Mononuclear cell (primary cell): Measurements from ENCODE around the gene CD200. TPM values are rescaled to one million over a fixed set of nuclear protein-coding genes. Genes with fewer than 3 reads are reported as not detected.
"Not testable (repeated sequence)": the region's sequence is repeated elsewhere in the genome, so short reads cannot be mapped to it uniquely, and the experiment has no call there.

ENCODE experiments used
- H3K27me3 ChIP-seq: 2 replicates; pipeline ENCODE4 v1.6.0; 2011; ENCODE audit warnings: low read length, control low read depth; ENCODE audit not compliant: insufficient read depth
- H3K4me1 ChIP-seq: 2 replicates; pipeline ENCODE4 v1.5.1; 2011; ENCODE audit warnings: mild to moderate bottlenecking, low read length, control low read depth; ENCODE audit not compliant: insufficient read depth
- H3K4me3 ChIP-seq: 2 replicates; pipeline ENCODE4 v1.5.1; 2011; ENCODE audit warnings: mild to moderate bottlenecking, low read length, moderate library complexity
- H3K9me3 ChIP-seq: 2 replicates; pipeline ENCODE4 v1.5.1; 2011; ENCODE audit warnings: low read depth, mild to moderate bottlenecking, control low read depth, low read length
- total RNA-seq: library from RNA; depleted of rRNA; stranded (reverse); fragments of >200 nt; gene quantifications from one replicate; pipeline ENCODE4 v1.2.3, GENCODE V29; 2012

CD200 gene
- total RNA-seq, 1 donor: 6.9 TPM

DNA sequence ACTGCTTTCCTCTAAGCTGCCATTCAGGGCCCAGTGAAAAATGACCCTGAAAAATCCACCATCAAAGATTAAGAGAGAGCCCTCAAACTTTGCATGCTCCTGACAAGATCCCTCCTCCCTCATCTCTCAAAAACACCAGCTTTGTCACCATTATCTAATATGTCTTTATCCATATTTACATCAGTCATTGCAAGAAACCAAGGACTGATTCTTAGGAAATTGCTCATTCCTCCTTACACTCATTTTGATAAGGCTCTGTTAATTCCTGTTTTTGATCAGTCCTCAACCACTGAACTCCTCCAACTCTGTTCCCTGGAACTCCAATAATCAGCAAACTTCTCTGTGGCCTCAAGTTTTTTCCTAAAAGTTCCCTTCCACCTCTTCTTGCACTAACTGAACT lies 51.8 kb downstream of the CD200 start:
- no peak overlapping the region for H3K4me3 ChIP-seq
- no peaks in the 10 kb centered on the region for H3K27me3 ChIP-seq
- peaks cover 27% of the 10 kb centered on the region for H3K4me1 ChIP-seq
- no peaks in the 10 kb centered on the region for H3K9me3 ChIP-seq

DNA sequence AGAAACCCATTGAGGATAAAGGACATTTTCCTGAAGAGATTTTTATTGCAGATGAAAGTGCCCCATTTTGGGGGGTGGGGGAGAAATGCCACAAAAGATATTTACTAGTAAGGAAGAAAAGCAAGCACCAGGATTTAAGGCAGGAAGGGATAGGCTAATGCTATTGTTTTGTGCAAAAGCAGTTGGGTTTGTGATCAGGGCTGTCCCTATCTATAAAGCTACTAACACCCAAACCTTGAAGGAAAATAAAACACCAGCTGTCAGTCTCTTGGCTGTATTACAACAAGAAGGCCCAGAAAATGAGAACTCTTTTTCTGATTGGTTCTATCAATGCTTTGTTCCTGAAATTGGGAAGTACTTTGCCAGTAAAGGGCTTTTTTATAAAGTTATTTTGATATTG lies 56.0 kb downstream of the CD200 start:
- Histone ChIP-seq H3K9me3 (no peaks in the 10 kb centered on the region), H3K27me3 (no peaks in the 10 kb centered on the region), H3K4me3 (no peak overlapping the region), H3K4me1 (peaks cover 19% of the 10 kb centered on the region)

- peaks cover 25% of the 10 kb centered on the region for H3K4me1 ChIP-seq
- no peak overlapping the region for H3K4me3 ChIP-seq
- H3K27me3 ChIP-seq: no peaks in the 10 kb centered on the region
- no peaks in the 10 kb centered on the region for H3K9me3 ChIP-seq
Measured at GRCh38 chr3:112389961-112390360, 57.0 kb downstream of the CD200 start.

GRCh38 chr3:112390783-112391641 lies 58.1 kb downstream of the CD200 start:
- H3K9me3 ChIP-seq: no peaks in the 10 kb centered on the region
- H3K4me3 ChIP-seq: no peak overlapping the region
- peaks cover 27% of the 10 kb centered on the region for H3K4me1 ChIP-seq
- H3K27me3 ChIP-seq: no peaks in the 10 kb centered on the region

DNA sequence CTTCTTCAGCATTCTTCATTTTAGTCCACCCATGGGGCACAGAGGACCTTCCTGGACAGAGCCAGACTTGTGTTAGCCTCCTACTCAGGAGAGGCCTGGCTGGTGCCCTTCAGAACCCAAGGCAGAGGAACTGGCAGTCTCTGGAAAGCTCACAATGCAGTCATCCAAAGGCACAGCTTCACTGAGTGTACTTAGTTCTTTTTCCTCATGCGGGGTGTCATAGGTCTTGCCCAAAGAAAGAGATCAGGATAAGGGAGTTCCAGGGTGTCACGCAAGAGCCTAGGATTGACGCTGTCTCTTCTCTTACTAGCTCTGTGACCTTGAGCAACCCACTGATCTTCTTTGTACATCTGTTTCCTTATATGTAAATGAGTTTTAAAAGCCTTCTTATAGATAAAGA lies 58.7 kb downstream of the CD200 start:
- H3K27me3 ChIP-seq: no peaks in the 10 kb centered on the region
- peaks cover 27% of the 10 kb centered on the region for H3K4me1 ChIP-seq
- no peaks in the 10 kb centered on the region for H3K9me3 ChIP-seq
- no peak overlapping the region for H3K4me3 ChIP-seq

- Histone ChIP-seq H3K4me3 (no peak overlapping the region), H3K9me3 (no peaks in the 10 kb centered on the region), H3K4me1 (peaks cover 27% of the 10 kb centered on the region), H3K27me3 (no peaks in the 10 kb centered on the region)
Measured at GRCh38 chr3:112392393-112393359, 59.7 kb downstream of the CD200 start.

DNA sequence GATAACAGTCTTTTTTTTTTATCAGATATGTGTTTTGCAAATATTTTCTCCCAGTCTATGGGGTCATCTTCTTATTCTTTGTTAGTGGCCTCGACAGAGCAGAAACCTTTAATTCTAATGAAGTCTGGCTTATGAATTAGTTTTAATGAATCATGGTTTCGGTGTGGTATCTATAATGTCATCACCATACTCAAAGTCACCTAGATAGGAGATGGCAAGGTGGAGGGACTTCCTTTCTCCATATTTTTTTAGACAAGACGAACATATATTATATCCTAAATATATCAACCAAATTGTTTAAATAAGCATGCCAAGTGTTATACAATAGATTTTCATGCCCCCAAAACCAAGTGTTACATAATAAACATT lies 60.4 kb downstream of the CD200 start:
- H3K4me1 ChIP-seq: peaks cover 27% of the 10 kb centered on the region
- H3K27me3 ChIP-seq: no peaks in the 10 kb centered on the region
- no peaks in the 10 kb centered on the region for H3K9me3 ChIP-seq
- H3K4me3 ChIP-seq: no peak overlapping the region

- Histone ChIP-seq H3K4me3 (no peak overlapping the region), H3K9me3 (no peaks in the 10 kb centered on the region), H3K27me3 (no peaks in the 10 kb centered on the region), H3K4me1 (peaks cover 27% of the 10 kb centered on the region)
Measured at GRCh38 chr3:112394003-112394640, 61.2 kb downstream of the CD200 start.

DNA sequence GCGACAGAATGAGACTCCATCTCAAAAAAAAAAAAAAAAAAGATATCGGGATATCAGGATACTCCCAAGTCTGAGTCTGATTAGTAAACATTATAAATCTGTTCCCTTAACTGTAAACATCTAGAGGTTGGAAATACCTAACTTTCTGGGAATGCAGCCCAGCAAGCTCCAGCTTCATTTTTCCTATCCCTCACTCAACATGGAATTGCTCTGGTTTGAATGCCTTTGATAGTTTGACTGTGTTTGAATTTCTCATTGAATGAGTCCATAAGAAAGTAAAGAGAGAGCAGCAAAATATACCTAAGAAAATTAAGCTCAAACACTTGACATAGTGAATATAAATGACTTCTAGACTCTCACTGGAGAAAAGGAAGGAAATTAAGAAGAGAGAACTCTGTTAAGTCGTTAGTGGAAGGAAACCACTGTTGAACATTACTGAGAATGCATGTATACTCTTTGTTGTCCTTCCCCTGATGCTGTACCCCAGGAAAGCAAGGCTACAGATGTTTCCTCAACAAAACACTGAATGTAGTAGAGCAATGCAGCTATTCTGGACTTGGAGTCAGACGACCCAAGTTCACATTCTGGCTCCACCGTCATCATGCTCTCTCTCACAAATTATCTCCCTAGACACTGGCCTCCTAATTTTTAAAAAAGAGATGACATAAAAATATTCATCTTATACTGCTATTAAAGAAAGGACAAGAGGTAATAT lies 62.4 kb downstream of the CD200 start:
- no peaks in the 10 kb centered on the region for H3K9me3 ChIP-seq
- no peaks in the 10 kb centered on the region for H3K27me3 ChIP-seq
- H3K4me3 ChIP-seq: no peak overlapping the region
- peaks cover 20% of the 10 kb centered on the region for H3K4me1 ChIP-seq

- Histone ChIP-seq H3K4me3 (no peak overlapping the region), H3K9me3 (no peaks in the 10 kb centered on the region)
Measured at GRCh38 chr3:112395896-112396290, 62.9 kb downstream of the CD200 start.

DNA sequence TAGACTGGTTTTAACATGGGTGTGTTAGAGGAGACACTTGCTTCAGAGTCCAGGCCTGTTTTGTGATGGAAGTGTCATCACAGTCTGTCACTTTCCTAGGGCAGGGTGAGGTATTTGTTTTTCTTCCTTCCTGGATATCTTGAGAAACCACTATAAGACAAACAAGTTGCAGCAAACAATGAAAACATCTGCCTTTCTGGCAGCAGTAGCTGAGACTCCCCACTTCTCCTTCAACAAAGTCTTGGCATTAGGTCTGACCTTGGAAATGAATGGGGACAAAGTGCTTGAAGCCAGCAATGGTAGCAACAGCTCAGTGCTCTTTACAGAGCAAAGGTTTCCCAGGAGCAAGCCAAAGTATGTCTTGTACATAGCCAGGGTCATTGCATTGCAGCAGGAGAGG lies 64.6 kb downstream of the CD200 start:
- no peak overlapping the region for H3K4me3 ChIP-seq
- H3K4me1 ChIP-seq: peaks cover 8% of the 10 kb centered on the region
- H3K27me3 ChIP-seq: no peaks in the 10 kb centered on the region
- no peaks in the 10 kb centered on the region for H3K9me3 ChIP-seq

More at GRCh38 chr3:112395896-112396290, 62.9 kb downstream of the CD200 start:
- Histone ChIP-seq H3K27me3 (no peaks in the 10 kb centered on the region), H3K4me1 (peaks cover 17% of the 10 kb centered on the region)

DNA sequence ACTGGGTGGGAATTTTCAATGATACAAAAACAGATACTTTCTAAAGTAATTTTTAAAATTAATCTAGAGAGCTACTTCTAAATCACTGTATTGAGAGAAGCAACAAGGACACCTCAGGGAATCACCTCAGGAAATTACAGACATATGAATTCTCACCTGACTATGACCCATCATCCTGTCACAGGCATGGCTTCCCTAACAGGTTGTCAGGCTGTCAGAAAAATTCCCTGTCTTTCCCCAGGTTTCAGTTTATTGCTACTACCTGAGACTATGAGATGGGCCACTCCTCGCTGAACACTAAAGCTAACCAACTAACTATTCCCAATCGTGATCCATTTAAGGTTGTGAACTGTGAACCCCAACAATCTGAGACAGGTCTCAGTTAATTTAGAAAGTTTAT lies 66.1 kb downstream of the CD200 start:
- peaks cover 8% of the 10 kb centered on the region for H3K4me1 ChIP-seq
- no peaks in the 10 kb centered on the region for H3K27me3 ChIP-seq
- H3K9me3 ChIP-seq: no peaks in the 10 kb centered on the region
- no peak overlapping the region for H3K4me3 ChIP-seq

DNA sequence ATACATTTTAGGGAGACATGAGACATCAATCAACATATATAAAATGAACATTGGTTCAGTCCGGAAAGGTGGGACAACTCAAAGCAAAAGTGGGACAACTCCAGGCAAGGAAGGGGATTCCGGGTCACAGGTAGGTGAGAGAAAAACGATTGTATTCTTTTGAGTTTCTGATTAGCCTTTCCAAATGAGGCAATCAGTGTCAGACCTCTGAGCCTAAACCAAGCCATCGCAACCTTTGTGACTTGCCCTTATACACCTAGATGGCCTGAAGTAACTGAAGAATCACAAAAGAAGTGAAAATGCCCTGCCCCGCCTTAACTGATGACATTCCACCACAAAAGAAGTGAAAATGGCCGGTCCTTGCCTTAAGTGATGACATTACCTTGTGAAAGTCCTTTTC lies 66.6 kb downstream of the CD200 start:
- not testable (repeated sequence) for H3K4me3 ChIP-seq, H3K4me1 ChIP-seq, H3K27me3 ChIP-seq, H3K9me3 ChIP-seq

- not testable (repeated sequence) for H3K9me3 ChIP-seq, H3K27me3 ChIP-seq, H3K4me1 ChIP-seq, H3K4me3 ChIP-seq
Measured at GRCh38 chr3:112400317-112400716, 67.4 kb downstream of the CD200 start.
